ENCODE results near the gene WDR38. TPM values are rescaled to one million over a fixed set of nuclear protein-coding genes. Genes with fewer than 3 reads are reported as not detected.

Gene WDR38
- total RNA-seq, 4 donors from 2014 or later = not detected

- TF ChIP-seq CTCF (IDR thresholded peaks at IDR 0.05; ENCODE audit: low read depth) = no peak
Observed at GRCh38 chr9:124877021-124877782, 23.9 kb downstream of the WDR38 start.

- no peak for TF ChIP-seq CTCF (IDR thresholded peaks at IDR 0.05; ENCODE audit: low read depth)
Observed at GRCh38 chr9:124878021-124878420, 24.8 kb downstream of the WDR38 start.

- TF ChIP-seq CTCF (IDR thresholded peaks at IDR 0.05; ENCODE audit: low read depth) = no peak
Observed at GRCh38 chr9:124878518-124878917, 25.3 kb downstream of the WDR38 start.

- TF ChIP-seq CTCF (IDR thresholded peaks at IDR 0.05; ENCODE audit: low read depth) = no peak
Observed at GRCh38 chr9:124879226-124879625, 26.0 kb downstream of the WDR38 start.

- TF ChIP-seq CTCF (IDR thresholded peaks at IDR 0.05; ENCODE audit: low read depth) = no peak
Observed at GRCh38 chr9:124880501-124880900, 27.2 kb downstream of the WDR38 start.

GRCh38 chr9:124881138-124881743, 28.0 kb downstream of the WDR38 start:
- TF ChIP-seq CTCF (IDR thresholded peaks at IDR 0.05; ENCODE audit: low read depth) = no peak

- no peak for TF ChIP-seq CTCF (IDR thresholded peaks at IDR 0.05; ENCODE audit: low read depth)
Observed at GRCh38 chr9:124882231-124882630, 29.0 kb downstream of the WDR38 start.
